Measurements from ENCODE around the gene NFS1.
"Not testable (repeated sequence)": the region's sequence is repeated elsewhere in the genome, so short reads cannot be mapped to it uniquely, and the experiment has no call there.

NFS1 gene

DNA sequence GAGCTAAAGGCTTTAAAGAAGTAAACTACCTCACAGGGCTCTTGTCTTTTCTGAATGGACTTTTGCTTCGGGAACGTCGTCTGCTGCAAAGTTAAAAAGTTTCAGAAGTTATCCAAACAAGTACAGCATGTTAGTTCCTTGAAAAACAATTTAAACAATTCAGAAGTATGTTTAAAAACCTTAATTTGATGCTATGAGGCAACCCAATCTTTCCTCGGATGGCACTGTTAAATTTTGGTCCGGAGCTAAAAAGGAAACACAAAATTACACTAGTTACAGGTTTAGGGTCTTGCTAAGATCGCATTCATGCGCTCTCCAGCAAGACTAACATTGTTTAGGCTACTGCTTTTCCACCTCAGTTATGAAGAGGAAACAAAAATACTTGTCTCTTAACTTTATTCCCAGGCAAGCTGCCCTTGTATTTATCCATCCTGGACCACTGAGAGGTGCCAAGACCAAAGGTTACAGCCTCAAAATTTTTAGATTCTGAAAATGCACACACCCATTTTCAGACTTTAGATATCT is 30.2 kb upstream of the NFS1 start:
- no peak for DNase-seq

DNA sequence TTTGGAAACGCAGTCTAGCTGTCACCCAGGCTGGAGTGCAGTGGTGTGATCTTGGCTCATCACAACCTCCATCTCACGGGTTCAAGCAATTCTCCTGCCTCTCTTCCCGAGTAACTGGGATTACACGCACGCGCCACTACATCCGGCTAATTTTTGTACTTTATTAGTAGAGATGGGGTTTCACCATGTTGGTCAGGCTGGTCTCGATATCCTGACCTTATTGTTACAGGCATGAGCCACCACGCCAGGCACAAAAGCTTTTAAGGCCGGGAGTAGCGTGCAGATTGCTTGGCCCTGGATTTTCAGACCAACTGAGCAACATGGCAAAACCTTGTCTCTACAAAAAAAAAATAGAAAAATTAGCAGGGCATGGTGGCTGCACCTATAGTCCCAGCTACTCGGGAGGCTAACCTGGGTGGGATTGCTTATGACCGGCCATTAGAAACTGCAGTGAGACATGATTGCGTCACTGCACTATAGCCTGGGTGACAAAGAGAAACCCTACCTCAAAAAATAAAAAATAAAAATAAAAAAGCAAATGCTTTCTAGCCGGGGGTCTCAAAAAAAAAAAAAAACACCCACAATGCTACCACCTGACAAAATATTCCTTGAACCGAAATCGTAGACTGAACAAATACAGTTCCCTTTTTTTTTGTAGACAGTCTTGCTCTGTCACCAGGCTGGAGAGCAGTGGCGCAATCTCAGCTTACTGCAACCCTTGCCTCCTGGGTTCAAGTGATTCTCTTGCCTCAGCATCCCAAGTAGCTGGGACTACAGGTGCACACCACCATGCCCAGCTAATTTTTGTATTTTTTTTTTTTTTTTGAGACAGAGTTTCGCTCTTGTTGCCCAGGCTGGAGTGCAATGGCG is 27.9 kb upstream of the NFS1 start:
- no peak for DNase-seq

DNA sequence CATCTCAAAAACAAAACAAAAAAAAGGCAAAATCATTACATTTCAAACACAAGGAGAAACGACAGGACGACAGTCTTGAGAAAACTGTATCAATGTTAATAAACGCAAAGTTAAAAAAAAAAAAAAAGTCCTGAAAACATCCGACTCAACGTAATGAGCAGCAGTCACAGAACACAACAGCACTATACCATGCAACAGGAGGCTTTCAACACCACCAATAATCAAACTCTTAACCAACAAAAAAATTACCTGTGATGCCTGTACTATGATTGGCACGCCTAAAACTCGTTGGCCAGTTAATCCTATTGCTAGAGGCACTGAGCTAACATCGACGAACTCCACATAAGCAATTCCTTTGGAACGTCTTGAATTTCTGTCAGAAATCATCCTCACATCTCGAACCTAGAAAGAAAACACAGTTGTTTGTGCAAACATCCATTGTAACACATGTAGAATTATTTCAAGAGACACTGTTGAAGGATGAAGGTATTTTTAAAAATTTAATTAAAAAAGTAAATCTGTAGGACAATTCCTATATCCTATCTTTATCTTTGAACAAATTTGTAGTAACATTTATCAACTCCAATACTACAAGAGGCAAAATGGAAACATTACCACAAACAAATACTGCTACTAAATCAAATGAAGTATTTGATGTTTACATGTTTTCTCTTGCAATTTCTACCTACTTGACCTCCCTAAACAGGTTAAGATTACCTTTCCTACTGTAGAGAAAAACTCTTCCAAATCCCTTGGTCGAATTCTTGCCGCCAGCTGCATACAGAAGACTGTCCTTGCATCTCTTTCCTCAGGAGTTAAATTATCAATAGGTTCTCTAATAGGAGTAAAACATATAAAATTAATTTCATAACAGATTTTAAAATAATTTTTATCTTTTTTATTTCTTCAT is 25.4 kb upstream of the NFS1 start:
- DNase-seq, result no peak

DNA sequence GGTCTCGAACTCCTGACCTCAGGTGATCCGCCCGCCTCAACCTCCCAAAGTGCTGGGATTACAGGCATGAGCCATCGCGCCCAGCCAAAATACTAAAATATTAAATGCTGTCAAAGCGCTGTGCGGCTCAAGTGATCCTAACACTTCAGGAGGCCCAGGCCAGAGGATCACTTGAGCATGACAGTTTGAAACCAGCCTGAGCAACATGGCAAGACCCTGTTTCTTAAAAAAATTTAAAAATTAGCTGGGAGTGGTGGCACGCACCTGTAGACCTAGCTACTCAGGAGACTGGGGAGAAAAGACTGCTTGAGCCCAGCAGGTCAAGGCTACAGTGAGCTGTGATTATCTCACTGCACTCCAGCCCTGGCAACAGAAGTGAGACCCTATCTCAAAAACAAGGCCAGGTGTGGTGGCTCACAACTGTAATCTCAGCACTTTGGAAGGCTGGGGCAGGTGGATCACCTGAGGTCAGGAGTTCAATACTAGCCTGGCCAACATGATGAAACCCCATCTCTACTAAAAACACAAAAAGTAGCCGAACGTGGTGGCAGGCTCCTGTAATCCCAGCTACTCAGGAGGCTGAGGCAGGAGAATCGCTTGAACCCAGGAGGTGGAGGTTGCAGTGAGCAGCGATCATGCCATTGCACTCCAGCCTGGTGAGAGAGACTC is 24.6 kb upstream of the NFS1 start:
- DNase-seq, result not testable (repeated sequence)

DNA sequence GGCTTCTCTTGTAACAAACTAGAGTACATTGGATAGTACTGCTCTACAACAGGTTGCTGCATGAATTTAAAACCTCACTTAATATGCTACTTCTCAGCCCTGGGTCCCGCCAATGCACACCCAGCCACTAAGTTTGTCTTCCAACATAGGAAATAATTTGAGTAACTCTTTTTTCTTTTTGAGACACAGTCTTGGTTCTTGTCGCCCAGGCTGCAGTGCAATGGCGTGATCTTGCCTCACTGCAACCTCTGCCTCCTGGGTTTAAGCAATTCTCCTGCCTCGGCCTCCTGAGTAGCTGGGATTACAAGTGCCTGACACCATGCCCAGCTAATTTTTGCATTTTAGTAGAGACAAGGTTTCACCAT is 24.1 kb upstream of the NFS1 start:
- not testable (repeated sequence) for DNase-seq

DNA sequence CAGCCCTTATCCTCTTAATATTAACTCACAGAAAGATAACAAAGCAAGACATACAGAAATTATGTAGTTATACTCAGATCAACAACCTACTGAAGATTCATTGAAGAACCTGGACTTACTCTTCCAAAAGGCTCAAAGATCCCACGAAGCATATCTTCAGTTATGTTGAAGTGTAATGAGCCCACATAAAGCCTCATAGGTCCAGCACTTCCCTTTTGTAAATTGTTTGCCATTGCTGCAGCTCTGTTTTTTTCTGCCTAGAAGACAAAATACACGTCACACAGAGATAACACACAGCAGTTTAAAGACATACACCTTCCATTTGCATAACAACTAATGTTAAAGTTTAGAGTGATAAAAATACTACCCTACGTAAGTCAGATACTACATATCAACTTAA is 22.5 kb upstream of the NFS1 start:
- DNase-seq, result no peak

DNA sequence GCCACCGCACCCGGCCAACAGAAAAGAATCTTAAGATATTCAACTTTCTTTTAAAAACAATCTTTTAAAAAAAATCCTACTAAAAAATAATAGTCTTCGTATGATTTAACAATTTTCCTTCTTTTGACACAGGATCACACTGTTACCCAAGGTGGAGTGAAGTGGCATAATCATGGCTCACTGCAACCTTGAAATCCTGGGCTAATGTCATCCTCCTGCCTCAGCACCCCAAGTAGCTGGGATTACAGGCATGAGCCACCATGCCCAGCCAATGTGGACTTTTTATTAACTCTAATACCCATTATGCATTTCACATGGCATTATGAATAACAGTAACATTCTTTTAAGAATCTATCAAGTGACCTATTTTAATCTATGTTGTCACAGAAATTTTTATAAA is 22.1 kb upstream of the NFS1 start:
- no peak for DNase-seq

DNA sequence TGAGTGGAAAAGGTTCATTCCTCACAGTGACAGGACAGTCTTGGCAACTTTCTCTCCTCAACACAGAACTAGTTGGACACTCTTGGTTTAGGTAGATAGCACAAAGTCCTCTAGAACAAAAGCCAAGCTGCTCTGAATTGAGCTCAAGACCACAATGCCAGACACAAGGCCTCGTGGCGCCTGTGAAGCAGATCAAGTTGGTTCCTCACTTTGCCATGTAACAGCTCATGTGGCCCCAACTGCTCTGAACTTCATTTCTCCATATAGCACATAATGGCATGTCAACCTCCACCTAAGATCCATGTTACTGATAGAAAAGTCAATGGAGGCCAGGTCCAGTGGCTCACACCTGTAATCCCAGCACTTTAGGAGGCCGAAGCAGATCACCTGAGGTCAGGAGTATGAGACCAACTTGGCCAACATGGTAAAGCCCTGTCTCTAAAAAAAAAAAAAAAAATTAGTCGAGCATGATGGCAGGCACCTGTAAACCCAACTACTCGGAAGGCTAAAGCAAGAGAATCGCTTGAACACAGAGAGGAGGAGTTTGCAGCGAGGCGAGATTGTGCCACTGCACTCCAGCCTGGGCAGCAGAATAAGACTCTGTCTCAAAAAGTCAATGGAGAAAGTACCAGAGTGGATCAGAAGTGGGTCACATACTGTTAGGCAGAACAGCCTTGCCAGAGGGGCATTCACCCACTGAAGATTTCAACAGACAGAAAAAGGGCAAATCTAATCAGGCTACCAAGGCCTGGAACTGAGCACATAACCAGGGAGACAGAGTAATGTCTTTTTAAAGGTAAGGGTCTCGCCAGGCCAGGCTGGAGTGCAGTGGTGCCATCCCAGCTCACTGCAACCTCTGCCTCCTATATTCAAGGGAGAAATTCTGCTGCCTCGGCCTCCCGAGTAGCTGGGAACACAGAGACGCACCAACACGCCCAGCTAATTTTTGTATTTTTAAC is 21.3 kb upstream of the NFS1 start:
- no peak for DNase-seq

DNA sequence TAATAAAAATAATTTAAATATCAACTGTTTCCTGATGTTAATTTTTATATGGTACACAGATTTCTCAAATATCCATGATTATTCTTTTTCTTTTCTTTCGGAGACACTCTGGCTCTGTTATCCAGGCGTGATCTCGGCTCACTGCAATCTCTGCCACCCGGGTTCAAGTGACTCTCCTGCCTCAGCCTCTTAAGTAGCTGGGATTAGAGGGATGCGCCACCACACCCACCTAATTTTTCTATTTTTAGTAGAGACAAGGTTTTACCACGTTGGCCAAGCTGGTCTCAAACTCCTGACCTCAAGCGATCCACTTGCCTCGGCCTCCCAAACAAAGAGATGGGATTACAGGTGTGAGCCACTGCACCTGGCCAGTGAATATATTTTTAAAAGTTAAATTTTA is 20.6 kb upstream of the NFS1 start:
- DNase-seq, result no peak

DNA sequence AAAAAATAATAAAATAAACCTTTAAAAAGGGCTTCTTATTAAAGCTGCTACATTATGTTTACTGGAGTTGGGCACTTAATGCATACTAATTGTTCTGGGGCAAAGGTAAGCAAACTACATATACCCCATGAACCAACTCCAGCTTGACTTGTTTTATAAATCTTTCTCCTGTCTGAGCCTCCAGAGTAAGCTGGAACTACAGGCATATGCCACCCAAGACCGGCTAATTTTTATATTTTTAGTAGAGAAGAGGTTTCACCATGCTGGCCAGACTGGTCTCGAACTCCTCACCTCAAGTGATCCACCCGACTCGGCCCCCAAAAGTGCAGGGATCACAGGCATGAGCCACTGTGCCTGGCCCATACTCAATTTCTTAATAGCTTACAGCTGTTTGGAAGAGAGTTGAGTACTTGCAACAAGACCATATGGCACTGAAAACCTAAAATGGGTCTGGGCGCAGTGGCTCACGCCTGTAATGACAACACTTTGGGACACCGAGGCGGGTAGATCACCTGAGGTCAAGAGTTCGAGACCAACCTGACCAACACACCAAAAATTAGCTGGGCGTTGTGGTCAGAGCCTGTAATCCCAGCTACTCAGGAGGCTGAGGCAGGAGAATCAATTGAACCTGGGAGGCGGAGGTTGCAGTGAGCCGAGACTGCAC is 20.0 kb upstream of the NFS1 start:
- no peak for DNase-seq

DNA sequence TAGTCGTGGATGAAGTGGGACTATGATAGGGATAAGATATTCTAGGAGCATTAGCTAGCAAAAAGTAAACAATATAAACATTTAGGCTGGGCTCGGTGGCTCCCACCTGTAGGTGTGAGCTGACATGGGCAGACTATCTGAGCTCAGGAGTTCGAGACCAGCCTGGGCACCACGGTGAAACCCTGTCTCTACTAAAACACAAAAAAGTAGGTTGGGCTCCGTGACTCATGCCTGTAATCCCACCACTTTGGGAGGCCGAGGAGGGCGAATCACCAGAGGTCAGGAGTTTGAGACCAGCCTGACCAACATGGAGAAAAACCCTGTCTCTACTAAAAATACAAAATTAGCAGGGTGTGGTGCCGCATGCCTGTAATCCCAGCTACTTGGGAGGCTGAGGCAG is 19.2 kb upstream of the NFS1 start:
- DNase-seq, result not testable (repeated sequence)

DNA sequence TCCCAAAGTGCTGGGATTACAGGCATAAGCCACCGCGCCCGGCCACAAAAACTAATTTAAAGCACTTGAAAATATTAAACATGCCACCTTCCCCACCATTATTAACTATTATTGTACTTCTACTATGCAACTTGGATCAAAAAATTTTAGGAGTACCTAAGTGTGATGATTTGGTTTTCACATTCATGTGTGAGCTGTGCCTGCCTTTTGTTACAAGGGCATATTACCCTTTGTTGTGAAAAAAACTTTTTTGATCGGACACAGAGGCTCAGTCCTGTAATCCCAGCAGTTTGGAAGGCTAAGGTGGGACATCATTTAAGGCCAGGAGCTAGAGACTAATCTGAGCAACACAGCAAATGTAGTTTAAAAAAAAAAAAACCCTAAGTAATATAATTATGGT is 17.2 kb upstream of the NFS1 start:
- DNase-seq, result no peak

DNA sequence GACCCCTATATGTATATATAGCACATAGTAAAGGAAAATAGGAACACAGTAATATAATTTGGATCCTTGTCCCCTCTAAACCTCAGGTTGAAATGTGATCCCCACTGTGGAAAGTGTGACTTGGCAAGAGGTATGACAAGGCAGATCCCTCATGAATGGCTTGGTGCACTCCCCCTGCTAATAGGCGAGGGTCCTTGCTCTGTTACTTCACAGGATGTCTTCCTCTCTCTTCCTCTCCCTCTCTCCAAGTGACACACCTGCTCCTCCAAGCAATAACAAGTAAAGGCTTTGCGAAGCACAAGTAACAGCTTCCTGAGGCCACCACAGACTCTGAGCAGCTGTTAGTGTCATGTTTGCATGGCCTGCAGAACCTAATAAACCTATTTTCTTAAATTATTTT is 16.5 kb upstream of the NFS1 start:
- DNase-seq, result no peak

DNA sequence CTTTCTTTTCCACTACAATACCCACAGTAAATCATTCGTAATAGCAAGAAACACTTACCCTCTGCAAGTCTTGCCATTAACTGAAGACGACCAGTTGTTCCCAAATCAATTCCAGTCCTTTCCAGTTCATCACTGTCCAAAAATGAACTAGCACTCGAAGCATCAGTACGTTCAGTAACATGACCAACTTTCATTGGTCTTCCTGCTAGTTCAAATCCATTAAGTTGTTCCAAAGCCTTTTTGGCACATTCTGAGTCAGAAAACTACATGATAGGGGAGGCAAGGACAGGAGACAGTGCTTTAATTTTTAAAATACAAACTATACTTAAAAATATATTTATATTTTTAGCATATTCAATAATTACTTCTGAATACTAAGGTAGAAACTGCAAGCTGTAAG is 15.0 kb upstream of the NFS1 start:
- DNase-seq, result no peak

DNA sequence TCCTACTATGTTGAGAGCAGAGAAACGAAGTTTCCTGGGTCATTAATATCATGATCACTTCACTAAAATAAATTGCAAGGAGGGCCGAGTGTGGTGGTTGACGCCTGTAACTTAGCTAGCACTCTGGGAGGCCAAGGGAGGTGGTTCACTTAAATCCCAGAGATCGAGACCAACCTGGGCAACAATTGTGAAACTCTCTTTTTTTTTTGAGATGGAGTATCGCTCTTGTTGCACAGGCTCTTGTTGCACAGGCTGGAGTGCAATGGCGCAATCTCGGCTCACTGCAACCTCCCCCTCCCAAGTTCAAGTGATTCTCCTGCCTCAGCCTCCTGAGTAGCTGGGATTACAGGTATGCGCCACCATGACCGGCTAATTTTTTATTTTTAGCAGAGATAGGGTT is 14.0 kb upstream of the NFS1 start:
- DNase-seq, result not testable (repeated sequence)

DNA sequence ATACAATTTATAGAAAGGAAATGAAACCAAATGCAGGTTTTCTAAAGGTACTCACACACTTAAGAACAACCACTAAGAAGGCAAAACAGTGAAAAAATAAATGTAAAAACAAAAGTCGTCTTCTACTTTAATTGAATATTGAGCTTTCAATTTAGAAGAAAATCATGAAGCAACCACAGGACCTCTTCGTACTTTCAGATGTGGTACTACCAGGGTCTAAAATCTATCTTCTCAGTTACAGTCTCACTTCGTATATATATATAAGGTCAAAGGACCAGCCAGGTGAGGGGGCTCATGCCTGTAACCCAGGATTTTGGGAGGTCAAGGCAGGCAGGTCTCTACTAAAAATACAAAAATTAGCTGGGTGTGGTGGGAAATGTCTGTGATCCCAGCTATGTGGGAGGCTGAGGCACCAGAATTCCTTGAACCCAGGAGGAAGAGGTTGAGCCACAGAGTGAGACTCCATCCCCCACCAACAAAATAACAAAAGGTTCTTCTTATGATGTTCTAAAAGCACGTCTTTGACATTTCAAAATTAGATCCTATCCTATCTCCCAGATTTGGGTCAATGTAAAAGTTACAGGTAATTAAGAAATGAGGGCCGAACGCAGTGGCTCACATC is 12.5 kb upstream of the NFS1 start:
- DNase-seq, result no peak

DNA sequence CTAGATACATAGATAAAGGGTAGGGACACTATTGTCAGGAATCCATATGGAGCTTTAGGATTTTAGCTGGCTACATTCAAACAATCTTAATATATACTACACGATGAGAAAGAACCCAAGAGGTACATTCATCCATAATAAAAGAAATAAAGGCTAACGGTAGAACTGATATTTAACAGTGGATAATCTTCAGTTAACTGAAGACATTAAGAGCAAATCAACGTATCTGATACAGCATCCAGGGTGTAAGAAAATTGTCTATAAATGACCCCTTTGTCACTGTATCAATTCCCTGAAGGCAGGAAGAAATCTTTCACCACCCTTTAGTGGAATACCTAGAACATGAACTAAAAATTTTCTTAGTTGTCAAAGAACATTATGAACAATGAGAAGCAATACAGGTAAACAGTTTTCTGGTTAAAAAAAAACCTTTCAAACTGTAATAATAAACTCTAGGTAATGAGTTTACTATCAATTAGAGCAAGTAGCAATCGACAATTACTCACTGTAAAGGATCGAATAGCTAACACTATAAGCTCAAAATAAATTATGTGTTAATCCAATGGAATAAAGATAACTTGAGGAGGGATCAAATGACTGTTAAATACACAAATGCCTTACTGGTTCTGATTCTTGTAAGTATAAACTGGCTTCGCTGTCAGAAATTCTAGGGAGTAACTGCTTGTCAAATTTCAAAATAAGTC is 11.9 kb upstream of the NFS1 start:
- no peak for DNase-seq

DNA sequence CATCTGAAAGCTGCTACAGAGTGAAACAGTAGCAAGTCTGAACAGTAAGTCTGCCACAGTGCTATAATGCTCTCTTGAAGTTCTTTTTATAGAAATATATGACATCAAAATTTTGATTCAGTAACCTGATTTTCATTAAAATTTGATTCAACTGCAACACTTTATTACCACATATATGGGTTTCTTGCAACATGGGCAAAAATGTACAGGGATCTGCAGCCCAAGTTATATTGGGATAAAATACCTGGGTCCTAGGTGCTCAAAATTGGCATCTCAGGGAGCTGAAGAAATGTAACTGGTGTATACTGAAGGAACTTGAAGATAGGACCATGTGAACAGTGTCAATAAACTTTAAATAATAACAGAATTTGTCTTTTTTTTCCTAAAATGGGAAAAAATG is 10.9 kb upstream of the NFS1 start:
- no peak for DNase-seq

DNA sequence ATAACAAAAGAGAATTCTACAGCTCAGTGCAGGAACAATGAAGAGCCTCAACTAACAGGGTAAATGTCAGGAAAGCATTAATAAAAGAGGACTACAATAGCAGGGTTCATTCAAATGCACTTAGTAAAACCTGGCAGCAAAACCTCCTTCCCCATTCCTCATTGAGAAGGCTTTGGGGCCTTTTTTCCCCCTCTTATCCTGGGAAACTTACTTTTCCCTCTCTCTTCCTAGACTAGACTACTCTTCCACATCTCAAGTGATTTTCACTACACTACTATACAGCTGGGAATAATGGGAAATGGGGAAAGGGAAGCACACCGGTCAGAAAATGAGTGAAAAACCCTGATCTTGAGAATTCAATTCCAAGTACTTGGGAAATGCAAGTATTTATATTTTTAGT is 10.1 kb upstream of the NFS1 start:
- DNase-seq, result no peak

DNA sequence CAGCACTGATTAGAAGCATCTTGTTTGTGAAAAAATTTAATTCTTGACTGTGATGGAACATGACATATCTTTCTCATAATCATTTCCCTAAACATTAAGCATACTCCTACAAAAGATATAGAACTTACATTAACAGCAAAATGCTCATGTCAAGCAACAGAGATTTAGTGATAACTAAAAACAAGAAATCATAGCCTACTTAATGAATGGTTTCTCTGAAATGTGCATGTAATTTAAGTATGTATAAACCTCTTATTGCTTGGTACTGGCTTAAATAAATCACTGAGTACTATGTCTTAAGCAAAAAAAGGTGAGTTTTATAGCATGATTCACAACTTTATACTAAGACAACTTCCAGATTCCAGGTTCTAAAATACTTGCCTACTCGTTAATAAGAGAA is 9.3 kb upstream of the NFS1 start:
- DNase-seq, result no peak
